NCI-H82 (cell line): Measurements from ENCODE around the gene OR8B8.
"Not testable (repeated sequence)": the region's sequence is repeated elsewhere in the genome, so short reads cannot be mapped to it uniquely, and the experiment has no call there.

ENCODE experiments used
- DNase-seq: peaks from one replicate; lab custom pipeline; 2025; lab: John Stamatoyannopoulos, UW

Gene OR8B8, protein sequence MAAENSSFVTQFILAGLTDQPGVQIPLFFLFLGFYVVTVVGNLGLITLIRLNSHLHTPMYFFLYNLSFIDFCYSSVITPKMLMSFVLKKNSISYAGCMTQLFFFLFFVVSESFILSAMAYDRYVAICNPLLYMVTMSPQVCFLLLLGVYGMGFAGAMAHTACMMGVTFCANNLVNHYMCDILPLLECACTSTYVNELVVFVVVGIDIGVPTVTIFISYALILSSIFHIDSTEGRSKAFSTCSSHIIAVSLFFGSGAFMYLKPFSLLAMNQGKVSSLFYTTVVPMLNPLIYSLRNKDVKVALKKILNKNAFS

GRCh38 chr11:124445646-124446150 is at the start of gene OR8B8:
Gene OR8B8 (minus strand): TSS chr11:124445696. CDS start chr11:124441085, 4,611 bp downstream.
- DNase-seq: no peak

DNA sequence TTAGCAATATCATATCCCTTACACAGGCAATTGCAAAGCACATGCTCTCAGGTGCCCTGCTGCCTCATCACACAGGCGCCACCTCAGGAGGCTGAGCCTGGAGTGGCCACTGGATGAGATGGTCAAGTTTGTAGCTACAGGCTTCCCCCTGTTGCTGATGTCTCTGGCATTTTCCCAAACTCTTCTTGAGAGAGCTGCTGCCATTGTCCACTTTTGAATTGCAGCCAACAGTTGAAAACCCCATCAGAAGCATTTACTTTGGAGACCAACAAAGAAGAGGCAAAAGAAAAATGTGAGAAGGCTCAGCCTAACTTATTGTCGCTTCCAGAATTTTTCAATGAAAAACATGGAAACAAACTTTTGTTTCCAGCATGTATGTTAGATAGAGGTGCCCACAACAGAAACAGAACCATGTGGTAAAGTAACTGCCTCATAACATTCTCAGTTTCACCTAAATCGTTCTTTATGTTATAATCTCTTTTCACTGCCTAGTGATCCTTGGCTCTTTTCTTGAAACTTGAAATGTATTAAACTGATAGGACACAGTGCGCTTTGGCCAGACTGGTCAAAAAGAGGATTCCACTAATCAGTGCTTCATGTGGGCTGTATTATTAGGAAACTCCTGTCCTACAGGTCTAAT is 47.6 kb upstream of the OR8B8 start:
- DNase-seq: no peak

GRCh38 chr11:124483422-124483821 is 37.9 kb upstream of the OR8B8 start:
- DNase-seq: no peak

DNA sequence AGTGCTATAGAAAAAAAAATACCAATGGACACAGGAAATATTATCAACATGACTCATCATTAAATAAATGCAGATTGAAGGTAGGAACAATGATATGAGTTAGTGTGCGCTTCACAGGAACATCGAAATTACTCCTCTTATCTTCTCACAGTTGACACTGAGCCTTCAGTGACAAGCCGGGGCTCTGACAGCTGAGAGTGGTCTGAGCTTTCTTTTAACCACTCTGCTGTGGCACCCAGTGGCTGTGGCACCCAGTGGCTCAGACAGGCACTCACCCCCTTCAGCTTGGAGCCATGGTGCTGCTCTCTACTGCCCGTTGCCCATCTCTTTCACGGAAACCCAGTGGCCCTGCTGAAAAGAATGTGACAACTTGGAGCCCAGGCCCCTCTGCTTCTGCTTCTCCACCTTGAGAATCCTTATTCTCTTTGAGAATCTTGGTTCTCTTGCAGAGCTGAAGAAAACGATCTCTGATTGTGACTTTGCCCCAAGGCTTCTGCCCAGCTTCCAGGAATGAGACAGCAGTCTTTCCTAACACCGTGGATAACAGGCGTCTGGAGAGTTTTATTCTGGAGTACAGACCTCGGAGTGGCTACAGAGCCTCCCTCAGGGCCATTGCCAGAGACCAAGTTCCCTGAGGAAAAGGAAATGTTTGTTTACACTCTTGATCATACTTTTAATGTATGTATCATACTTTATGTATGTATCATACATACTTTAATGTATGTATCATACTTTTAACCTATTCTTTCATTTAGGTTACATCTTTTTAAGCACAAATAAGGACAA is 37.1 kb upstream of the OR8B8 start:
- DNase-seq: no peak

DNA sequence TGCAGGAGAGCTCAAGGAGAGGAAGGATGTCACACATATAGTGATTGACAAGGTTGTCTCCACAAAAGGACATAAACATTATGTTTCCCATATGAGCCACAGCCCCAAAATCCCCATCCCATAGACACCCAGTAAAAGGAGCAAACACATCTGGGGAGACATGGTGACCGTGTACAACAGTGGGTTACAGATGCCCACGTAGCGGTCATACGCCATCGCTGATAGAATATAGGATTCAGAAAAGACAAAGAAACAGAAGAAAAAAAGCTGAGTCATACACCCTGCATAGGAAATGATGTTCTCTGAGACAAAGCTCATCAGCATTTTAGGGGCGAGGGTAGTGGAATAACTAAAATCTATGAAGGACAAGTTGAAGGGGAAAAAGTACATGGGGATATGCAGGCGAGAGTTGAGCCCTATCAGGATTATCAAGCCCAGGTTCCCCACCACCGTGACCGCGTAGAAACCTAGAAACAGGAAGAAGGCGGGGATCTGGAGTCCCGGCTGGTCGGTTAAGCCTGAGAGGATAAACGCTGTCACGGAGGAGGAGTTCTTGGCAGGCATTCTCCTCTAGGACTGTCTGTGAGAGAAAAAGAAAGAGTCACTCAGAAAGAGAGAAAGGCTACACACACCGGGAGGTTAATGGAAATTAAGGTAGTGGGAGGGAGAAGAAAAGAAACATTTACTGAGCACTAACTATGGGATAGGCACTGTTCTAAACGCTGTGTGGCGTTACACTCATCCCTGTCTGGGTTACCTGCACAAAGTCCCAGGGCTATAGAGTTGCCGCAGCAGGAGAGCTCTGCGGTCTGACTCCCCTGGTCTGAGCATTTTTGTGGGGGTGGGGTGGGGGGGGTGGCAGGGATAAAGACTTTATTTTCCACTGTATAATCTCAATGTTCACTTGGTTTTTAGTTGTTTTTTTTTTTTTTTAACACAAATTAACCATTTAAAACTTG is 36.1 kb upstream of the OR8B8 start:
- peak; percentile 73 for DNase-seq

DNA sequence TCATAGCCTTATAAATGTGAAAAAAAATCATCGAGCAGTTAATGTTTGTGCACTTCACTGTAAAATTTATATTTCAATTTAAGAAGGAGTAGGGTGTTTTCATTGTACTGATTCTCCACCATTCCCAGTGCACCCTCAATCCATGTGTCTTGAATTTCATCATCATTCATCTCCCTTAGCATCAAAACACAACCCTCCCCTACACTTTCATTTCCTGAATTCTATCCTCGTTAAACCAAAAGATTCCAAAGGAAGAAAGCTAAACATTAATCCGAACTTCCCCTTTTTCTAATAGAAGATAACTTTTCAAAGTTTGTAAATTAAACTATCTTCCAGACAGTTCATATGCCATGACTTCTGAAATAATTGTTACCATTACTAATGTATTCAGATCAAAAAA is 34.1 kb upstream of the OR8B8 start:
- no peak for DNase-seq

DNA sequence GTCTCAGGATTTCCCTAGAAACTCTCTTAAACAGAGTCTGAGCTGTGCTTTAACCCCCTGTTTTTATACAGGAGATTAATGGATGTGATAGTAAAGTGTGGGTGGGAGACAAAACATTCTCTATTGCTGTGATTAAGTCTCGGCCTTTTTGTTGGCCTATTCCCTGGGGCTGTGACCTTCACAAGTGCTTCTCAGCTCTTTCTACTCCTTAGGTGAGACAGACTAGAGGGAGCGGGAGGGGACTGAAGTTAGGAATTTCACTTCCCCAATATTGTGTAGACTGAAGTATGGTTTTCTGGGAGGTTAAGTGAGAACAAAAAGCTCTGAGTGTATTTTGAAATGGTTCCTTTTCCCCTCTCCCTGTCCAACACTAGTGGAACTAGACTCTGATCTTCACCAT is 29.8 kb upstream of the OR8B8 start:
- DNase-seq: peak; percentile 4

DNA sequence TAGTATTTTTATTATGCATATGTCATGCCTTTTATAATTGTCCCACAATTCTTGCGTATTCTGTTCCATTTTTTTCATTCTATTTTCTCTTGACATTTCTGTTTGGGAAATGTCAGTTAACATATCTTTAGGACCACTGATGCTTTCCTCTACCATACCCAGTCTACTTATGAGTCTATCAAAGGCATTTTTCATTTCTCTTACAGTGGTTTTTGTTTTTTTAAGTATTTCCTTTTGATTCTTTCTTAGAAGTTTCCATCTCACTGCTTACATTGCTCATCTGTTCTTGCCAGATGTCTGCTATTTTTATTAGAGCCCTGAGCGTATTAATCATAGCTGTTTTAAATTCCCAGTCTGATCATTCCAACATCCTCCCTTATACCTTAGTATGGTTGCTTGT is 29.3 kb upstream of the OR8B8 start:
- DNase-seq: no peak

DNA sequence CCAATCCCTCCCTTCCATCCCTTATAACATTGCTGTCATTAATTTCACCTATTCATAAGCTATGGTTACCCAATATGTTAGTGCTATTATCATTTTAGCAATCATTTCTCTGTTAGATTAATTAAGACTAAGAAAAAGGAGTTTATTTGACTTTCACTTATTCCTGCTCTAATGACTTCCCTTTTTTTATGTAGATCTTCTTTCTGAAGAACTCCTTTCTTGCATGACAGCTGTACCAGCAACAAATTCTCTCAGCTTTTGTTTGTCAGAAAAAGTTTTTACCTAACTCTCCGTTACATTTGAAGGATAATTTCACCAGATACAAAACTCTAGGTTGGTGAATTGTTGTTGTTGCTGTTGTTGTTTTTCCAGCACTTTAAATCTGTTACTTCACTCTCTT is 28.6 kb upstream of the OR8B8 start:
- DNase-seq: no peak

- no peak for DNase-seq
Measured at GRCh38 chr11:124473476-124473875, 28.0 kb upstream of the OR8B8 start.

DNA sequence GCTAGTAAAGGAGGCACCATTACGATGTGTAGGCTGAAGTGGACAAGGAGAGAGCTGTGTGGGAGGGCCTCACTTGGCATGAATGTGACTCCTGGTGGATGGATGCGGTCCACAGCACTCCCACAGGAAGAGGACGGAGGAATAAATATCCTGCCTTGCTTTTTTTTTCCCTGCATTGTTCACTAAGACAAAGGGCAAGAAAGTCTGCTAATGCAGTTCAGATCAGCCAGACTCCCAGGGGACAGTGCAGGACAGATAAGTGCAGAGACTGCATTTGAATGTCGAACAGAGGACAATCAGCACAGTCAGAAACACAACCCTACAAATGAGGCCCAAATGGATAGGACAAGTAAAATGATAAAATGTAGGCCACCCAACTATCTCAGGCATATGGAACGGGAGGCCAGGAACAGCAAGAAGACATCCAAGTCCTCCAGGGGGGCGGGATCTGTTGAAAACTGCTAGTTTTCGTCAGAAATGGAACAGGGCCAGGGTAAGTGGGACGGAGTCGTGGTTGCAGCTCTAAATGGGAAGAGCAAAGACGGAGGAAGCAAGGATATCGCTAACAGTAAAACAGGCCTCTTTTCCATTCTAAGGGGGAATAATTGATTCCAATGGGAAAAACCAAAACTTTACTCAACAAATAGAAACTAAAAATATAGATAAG is 25.2 kb upstream of the OR8B8 start:
- DNase-seq: no peak

DNA sequence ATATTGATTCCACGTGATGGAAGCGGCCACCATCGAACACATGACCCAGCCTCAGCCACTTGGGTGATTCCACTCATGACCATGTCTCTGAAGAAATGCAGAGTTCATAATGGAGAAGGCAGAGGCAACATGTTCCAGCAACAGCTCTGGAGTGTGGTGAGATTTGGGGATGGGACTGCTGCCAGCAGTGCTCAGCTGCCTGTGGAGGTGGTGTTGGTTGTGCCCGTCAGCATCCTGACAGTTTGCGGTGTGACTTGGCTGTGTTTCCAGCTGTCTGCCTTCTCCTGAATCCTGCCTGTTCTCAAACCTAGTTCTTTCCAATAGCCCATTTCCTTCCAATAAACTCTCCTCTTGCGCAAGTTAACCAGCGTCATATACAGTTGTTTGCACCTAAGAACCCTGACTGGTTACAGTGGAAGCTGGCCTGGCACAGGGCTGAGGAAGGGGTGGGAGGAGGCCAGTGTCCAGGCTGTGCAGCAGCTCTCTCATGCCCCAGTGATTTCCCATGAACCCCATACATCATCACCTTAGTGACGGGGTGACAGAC is 22.0 kb upstream of the OR8B8 start:
- no peak for DNase-seq

- DNase-seq: no peak
Measured at GRCh38 chr11:124465368-124465767, 19.9 kb upstream of the OR8B8 start.

- no peak for DNase-seq
Measured at GRCh38 chr11:124463990-124464389, 18.5 kb upstream of the OR8B8 start.

GRCh38 chr11:124463324-124463723 is 17.8 kb upstream of the OR8B8 start:
- DNase-seq: no peak

DNA sequence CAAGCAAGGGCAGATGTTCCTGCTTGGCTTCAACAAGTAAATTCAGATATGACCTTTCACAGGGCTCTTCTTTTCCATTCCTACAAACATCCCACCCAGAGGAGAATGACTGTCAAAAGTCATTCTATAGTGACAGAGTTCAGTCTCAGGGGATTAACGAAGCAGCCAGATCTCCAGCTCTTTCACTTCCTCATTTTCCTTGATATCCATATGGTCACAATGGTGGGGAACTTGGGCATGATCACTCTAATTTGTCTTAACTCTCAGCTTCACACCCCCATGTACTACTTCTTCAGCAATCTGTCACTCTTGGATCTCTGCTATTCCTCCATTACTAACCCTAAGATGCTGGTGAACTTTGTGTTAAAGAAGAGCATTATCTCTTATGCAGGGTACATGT is 15.0 kb upstream of the OR8B8 start:
- no peak for DNase-seq

- not testable (repeated sequence) for DNase-seq
Measured at GRCh38 chr11:124459379-124459778, 13.9 kb upstream of the OR8B8 start.

GRCh38 chr11:124454552-124454951 is 9.1 kb upstream of the OR8B8 start:
- DNase-seq: no peak

GRCh38 chr11:124446916-124447315 is 1.4 kb upstream of the OR8B8 start:
- DNase-seq: no peak

DNA sequence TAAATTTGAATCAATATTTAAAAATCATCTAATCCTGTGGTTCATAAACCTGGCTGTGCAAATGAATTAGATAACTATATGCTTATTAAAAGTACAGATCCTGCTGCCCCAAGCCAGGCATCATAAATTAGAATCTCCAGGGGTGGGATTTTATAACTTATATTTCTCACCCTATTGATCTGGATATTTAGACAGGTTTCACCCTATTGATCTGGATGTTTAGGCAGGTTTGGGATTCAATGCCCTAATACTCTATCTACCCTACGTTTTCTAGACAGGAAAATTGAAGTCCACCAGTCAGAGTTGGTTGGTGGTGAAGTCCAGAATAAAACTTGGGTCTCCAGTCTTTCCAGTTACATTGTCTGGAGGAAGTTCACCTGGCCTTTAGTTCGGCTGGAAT is 2.6 kb downstream of the OR8B8 start:
- no peak for DNase-seq

DNA sequence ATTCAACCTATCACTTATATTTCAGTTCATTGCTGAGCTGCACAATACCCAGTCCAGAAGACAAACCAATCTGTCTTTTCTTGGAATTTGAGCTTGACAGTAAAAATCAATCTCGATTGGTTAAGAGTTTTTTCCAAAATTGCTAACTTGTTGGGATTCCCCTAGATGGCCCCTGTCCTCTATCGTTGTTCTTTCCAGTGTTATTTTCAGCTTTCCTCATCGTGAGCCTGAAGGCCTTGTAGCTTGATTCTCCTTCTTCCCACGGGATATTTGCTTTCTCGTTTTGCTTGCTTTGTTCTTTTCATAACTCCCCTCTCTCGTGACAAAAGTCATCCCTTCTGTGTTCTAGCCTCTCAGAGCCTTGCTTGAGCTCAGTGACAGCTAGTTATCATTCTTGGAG is 3.1 kb downstream of the OR8B8 start:
- no peak for DNase-seq
